Measurements from ENCODE around the gene TRIM2.

The TRIM2 gene

DNA sequence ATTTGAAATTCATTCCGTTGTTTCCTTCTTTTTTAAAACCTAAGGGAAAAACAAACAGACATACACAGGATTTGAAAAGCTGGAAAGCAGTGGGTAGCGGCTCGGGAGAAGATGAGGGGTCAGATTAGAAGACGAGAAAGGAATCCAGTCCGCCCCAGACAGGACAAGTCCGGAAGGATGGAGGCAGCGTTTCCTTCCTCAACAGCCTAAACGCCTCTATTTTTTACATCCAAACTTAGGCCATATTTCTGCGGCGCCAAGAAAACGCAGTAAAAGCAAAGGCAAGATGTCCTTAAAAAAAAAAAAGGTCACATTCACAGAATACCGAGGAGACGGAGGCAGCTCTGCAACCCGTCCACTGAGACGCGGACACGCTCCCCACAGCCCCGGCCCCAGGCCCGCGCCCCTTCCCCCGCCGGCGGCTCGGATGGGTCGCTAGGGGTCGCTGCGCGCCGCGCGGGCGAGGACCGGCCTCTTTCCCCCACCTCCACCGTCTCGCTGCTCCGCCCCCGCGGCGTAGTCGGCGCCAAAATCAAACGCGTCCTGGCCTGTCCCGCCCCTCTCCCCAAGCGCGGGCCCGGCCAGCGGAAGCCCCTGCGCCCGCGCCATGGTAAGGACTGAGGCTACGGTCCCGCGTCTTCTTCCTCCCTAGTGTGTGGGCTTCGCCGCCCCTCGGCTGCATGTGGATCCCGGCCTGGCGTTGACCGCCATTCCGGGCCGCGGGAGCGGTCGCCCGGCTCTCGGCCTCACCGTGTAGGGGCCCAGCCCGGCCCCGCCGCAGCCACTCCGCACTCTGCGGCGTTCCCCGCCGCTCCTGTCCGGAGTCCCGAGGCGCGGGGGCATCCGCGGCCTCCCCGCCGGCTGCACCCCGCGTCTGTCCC, 140.1 kb downstream of the TRIM2 start, which contains the start of gene MND1:
MND1 (plus strand) TSS at position 558 of the 881 bp plus-strand sequence; CDS start at position 608, 50 bp downstream.
- peak; percentile 56 for DNase-seq

DNA sequence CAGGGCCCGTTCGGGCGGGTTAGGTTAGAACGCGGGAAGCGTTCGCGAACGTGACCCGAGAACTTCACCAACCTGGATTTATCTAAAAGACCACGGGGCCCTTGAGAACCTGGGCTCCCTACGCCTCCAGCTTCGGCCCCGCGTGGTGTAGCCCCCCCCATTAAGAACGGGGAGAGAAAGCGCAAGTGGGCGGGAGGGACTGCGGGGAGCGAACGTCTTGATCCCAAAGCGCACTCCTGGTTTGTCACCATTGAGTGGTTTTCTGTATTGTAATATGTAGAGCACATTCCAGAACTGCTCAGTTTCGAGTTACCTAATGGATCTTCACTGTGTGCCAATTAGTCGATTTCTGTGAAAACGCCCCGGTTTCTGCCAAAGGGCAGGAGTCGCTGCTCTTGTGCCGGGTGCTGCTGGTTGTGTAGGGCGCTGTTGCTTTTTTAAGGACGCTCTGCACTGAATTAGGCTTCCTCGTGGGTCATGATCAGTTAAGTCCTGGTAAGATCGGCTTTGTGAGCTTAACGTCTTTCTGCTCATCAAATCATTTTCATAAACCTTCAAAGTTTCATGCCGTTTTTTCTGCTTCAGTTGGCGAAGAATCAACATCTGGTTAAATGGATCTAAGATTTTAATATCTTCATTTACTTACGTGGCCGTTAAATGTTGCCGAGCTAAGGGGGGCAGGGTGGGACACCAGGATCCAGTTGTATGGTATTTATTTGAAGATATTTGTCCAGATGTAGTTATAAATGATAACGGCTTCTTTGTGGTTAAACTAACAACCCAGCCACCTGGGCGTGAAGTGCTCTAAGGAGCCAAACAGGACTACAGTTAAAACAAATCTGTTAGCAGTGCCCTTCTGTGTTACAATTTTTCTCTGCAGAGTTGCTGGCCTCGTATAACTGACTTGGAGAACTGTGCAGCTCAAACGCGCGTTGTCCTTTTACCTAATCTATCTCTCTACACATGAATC, 141.1 kb downstream of the TRIM2 start:
- DNase-seq: peak; percentile 38

DNA sequence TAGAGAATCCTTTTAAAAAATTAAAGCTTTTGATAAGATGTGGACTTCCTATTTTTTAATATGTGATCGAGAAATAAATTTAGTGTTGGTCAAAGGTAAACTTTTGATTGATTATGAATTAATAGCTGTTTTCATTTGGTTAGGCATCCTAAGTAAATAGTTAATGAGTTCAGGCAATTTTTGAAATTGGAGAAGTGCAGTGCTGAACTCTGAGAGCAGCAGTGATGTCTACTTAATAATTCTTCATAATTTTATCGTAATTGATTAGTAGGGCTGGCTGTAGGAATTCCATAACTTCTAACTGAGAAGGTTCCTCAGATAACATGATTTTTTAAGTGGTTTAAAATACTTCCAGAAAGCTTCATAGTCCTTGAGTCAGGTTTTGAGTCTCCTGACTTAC, 141.8 kb downstream of the TRIM2 start:
- DNase-seq: no peak

DNA sequence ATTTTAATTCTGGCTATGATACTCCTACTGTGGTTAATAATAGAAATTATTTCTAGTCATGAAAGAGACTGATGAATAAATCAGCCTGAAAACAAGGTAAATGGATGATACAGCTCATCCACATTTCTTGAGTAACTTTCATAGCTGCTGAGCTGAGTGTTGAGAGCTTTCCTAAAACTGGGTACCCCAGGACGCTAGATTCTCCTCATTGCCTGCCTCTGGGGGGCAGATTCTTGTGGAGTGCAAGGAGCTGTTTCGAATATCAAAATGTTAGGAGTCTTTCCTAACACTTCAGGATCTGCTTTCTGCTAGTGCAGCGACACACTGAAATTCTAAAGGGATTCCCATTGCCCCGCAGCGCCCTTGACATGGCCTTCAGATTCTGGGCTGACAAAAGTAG, 142.3 kb downstream of the TRIM2 start:
- DNase-seq: no peak

DNA sequence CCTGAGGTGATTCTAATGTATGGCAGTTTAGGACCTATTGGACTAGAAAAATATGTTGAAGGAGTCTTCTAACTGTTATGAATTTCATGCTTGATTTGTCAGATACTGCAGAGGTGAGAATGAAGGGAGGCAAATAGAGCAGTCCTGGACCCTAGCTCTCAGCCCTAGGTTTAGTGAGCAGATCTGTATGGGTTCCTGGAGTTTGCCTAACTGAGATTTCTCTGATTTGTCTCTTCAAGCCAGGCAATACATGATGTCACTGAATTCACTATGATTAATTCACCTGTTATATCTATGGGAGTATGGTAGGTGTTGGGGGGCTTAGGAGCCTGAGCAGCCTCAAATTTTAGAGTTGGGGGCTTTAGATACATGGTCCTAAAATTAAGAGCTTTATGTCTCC, 142.9 kb downstream of the TRIM2 start:
- DNase-seq: no peak

DNA sequence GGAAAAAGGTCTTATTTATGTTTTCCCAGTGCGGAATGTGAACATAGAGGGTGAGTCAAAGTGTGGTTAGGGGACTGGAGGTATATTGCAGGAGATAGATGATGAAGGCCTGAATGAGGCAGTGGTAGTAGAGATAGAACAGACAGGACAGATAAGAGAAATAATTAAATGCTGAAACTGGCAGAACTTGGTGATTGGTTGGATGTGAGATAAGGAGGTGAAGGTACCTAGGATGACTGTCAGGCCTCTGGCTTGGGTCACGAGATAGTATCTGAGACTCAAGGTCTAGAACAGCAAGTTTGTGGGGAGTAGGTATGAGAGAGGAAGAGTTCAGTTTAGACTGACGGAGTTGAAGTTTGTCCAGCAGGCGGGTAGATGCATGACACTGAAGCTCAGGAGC, 143.8 kb downstream of the TRIM2 start:
- no peak for DNase-seq

DNA sequence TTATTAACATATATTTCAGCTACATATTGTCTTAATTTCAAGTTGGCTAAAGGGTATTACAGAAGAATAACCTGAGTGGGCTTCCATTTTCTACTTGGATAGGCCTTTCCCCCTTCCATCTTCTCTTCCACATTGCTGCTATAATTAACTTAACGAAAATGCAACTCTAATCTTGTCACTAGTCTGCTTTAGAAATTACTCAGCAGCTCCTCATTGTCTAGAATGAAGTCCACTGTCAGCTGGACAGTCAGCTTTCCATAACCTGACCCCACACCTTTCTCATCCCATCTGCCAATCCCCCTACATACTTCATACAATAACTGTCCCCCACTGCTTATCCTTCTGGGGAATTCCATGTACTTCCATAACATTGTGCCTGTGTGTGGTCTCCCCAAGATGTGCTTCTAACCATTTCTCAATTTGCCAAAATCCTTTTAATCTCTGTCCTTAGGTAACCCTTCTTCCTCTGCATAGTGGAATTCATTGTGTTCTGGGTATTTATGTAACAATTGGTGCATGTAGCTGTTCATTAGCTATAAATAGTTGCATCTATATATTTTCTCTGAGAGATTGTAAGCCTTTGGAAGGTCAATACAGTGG, 145.1 kb downstream of the TRIM2 start:
- no peak for DNase-seq

DNA sequence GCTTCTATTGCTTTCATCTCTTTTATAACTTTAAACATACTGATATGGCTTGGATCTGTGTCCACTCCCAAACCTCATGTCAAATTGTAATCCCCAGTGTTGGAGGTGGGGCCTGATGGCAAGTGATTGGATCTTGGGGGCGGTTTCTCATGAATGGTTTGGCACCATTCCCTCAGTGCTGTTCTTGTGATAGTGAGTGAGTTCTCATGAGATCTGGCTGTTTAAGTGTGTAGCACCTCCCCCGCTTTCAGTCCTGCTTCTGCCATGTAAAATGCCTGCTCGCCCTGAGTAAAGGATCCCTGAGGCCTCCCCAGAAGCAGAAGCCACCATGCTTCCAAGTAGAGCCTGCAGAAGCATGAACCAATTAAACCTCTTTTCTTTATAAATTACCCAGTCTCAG, 157.9 kb downstream of the TRIM2 start:
- DNase-seq: no peak

DNA sequence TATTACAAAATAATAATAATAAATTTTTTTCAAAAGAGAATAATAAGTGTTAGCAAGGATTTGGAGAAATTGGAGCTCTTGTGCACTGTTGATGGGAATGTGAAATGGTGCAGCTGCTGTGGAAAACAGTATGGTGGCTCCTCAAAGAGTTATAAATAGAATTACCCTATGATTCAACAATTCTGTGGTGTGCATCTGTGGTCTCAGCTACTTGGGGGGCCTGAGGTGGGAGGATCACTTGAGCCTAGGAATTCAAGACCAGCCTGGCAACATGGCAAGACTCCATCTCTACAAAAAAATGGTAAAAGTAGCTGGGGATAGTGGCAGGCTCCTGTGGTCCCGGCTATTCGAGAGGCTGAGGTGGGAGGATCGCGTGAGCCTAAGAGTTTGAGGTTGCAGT, 159.8 kb downstream of the TRIM2 start:
- no peak for DNase-seq

DNA sequence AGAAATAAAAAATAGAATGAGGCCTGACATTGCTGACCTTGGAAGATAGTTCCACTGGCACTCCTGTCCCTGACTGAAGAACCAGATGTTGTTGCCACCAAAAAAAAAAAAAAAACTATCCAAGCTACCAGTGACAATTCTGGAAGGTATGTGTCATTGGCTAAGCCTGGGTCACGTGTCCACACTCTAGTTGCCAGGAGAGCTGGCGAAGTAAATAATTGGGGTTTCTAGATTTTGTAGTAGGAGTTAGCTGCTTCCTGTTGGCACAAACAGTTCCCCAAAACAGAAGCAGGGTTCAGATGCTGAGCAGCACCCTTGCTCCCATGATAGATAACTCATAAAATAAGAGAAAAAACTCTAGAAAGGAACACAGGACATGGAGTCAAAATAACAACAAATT, 160.8 kb downstream of the TRIM2 start:
- DNase-seq: no peak

DNA sequence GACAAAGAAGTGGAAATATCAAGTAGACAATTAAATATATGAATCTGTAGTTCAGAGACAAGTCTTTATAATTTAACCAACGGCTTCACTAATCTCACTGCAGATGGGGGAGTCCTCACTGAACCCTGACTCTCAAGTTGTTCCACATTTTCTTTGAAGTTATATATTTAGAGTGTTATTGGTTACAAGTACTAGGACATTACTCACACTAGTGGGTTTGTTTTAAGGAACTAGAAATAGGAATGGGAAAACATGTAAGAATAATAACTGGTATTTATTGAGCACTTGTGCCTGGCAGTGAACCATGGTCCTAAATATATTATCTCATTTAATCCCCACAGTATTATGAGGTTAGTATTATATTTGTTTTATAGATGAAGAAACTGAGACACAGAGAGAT, 162.2 kb downstream of the TRIM2 start:
- no peak for DNase-seq

DNA sequence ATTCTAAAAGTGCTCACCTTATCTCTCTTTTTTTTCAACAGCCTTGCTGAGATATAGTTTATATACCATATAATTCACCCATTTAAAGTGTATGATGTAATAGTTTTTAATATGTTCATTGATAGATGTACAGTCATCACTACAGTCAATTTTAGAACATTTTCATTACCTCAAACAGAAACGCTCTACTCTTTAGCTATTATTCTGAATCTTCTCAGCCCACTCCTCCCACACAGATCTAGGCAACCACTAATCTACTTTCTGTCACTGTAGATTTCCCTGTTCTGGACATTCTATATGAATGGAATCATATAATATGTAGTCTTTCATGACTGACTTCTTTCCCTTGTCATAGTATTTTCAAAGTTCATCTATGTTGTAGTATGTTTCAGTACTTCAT, 162.8 kb downstream of the TRIM2 start:
- no peak for DNase-seq

DNA sequence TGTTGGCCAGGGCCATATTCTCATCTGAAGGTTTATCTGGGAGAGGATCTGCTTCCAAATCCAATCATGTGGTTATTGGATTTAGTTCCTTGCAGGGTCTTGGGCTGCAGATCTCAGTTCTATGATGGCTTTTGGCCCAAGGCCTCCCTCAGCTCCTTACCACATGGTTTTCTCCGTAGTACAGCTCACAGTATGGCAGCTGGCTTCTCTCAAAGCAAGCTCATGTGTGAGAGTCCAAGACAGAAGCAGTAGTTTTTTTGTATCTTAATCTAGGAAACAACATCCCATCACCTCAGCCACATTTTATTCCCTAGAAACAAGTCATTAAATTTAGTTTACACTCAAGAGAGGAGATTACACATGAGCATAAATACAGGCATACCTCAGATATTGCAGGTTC, 164.8 kb downstream of the TRIM2 start:
- no peak for DNase-seq

DNA sequence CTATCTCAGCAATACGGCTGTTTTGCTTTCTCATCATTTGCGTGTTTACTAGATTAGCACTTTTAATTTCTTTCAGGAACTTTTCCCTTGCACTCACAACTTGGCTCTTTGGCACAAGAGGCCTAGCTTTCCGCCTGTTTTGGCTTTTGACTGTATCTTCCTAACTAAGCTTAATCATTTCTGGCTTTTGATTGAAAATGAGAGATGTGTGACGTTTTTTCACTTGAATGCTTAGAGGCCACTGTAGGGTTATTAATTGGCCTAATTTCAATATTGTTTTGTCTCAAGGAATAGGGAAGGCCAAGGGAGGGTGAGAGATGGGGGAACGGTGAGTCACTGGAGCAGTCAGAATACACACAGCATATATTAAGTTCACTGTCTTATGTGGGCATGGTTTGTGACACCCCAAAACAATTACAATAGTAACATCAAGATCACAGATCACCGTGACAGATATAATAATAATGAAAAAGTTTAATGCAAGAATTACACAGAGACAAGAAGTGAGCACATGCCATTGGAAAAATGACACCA, 167.5 kb downstream of the TRIM2 start:
- no peak for DNase-seq

DNA sequence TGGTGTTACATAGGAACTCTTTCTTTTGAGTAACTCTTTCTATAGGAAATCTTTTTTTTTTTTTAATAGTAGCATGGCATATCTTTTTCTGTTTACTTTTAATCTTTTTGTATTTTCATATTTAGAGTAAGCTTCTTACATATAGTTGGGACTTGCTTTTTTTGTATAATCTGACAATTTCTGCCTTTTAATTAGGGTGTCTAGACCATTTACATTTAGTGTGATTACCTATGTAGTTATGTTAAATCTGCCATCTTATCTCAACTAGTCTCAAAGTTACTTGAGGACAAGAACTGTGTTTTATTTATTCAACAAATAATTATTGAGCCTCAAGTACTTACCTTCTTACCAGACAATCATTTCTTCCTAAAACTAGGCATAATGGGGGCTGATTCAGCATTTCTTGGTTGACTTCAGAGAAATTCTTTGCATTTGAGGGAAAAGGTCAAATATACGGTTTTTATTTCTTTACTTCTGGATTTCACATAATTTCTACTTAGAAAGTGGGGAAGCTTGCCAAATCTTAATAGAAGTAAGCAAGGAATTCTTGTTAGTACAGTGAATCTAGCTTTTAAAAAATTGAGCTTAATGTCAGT, 168.8 kb downstream of the TRIM2 start:
- no peak for DNase-seq

DNA sequence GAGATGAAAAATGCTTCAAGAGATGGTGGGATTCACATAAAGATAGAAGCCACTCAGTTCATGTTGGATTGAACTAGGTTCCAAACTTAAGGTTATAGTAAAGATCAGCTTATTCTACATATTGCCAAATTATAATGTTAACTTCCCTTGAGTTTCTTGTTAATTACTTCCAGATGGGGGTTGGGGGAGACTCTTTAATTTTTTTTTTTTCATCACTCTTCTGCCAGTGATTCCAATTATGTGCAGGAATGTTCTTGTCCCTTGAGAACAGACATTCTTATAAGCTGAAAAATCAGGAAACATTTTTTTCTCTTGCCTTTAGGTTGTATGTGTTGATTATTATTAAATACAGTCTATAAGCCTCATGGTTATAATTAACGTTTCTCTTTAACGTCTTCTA, 170.2 kb downstream of the TRIM2 start:
- DNase-seq: no peak

DNA sequence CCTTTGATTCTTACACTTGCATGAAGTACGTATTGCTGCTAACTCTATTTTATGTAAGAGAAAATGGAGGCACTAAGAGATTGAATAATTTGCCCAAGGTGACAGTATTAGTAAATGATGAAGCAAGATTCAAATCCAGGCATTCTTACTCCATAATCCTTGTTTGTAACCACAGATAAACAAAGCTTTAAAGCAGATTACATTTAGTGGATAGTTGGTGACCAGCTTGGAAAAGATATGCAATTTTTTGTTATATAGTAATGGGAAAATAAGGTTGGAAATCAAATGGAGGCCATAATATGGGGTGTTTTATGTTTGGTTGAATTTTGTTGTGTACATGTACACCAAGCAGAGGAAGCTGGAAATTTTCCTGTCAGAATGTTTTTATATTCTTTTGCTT, 171.1 kb downstream of the TRIM2 start:
- DNase-seq: no peak

DNA sequence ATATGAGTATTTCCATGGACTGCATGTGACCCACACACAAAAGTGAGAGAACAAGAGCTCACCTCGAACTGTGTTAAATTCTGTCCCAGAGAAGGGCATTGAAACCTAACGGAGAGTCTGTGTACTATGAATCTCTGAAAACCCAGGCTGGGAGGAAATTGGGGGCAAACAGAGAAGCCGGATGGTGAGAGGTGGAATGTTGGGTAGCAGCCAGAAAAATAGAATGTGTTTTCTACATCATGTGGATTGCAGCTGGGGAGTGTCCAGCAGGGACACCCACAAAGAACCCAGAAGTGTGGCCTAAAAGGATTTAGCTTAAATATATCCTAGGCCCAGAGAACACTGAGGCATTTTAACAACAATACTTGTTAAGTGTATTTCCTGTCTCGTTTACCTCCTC, 178.9 kb downstream of the TRIM2 start:
- no peak for DNase-seq

DNA sequence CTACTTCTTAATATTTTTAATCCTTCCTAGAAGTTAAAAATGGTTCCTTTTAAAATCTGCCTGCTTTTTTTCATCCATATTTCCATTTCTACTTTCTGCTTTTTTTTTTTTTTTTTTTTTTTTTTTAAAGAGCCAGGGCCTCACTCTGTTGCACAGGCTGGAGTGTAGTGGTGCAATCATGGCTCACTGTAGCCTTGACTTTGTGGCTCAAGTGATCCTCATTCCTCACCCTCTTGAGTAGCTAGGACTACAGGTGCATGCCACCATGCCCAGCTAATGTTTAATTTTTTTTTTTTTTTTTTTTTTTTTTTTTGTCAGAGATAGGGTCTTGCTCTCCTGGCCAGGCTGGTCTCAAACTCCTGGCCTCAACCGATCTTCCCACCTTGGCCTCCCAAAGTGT, 179.9 kb downstream of the TRIM2 start:
- no peak for DNase-seq

DNA sequence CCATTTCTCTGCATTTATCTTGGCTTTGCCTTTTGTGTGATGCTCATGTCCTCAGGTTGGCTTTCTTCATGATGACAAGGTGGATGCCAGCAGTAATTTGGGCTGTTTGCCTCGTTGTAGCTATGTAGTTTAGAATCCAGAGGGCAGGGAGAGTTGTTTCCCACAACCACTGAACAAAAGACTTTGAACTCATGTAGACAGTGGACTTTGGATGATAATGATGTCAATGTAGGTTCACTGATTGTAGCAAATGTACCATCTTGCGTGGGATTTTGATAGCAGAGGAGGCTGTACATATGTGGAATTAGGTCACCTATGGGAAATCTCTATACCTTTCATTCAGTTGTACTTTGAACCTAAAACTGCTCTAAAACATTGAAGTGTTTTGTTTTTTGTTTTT, 181.5 kb downstream of the TRIM2 start:
- DNase-seq: no peak

DNA sequence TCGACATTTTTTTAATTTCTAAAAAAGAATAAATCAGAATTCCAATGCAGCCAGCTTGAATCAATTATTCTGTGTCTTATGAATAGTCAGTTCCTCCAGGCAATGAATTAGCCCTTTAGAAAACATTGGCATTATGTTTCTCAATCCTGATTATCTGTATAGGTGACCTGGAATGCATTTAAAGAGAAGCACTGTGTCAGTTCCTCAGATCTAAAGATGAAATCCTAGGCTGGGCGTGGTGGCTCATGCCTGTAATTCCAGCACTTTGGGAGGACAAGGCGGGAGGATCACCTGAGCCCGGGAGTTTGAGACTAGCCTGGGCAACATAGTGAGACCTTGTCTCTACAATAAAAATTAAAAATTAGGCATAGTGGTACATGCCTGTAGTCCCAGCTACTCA, 183.7 kb downstream of the TRIM2 start:
- DNase-seq: no peak
